ENCODE measurements around the gene SNX13.

Gene SNX13

DNA sequence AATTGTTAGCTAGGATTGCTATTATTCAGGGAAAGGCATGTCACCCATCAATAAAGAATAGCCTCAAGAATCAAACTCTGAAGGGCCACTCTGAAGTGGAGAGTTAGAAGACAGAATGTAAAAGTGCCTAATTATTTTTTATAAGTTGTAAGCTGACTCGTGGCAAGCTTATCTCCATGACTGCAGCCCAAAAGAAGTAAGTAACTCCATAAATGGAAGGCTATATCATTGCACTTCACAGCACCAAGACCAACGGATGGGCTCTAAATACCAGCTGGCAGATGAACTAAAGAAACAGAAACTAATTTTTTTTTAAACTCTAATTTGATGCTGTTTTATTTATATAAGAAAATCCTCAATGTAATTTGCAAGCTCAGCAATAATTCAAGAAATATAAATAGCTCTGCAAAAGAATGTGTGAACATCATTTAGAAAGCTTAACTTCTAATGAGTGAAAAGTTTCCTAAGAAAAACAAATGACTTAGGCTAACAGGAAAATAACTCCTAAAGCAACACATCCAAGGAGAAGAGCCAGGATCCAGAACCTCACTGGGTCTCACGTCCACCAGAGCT lies 165.5 kb downstream of the SNX13 start:
- ChIA-PET CTCF (interaction anchor here (0.6 kb wide), 1 partner anchor 24 kb away, joined by 3 read pairs; no protein-coding TSS in a partner anchor), POLR2A (no interaction called here)
- DNase-seq = peak in 2 of 3 donors; percentile 31 to 36
- H3K36me3 ChIP-seq (ENCODE audit: control insufficient read depth in 4 of 4, insufficient read depth in 4 of 4, low read length in 3 of 4) = no peaks in the 10 kb centered on the region
- WGBS (ENCODE audit: insufficient coverage) = 95% methylated on average over 2 of the region's 3 CpGs
- H3K9me3 ChIP-seq (ENCODE audit: control extremely low read depth in 1 of 5, control insufficient read depth in 4 of 5, insufficient read depth in 2 of 5, low read depth in 1 of 5, low read length in 4 of 5) = no peaks in the 10 kb centered on the region
- peaks cover 3 to 20% (median 7%) of the 10 kb centered on the region in 4 experiments for H3K4me1 ChIP-seq (ENCODE audit: control extremely low read depth in 1 of 4, control insufficient read depth in 4 of 4, insufficient read depth in 4 of 4, low read length in 3 of 4)
- no peak overlapping the region for H3K27ac ChIP-seq (ENCODE audit: insufficient read depth in 1 of 2, low read depth in 1 of 2, low read length in 2 of 2, poor library complexity in 1 of 2, severe bottlenecking in 2 of 2)
- no peaks in the 10 kb centered on the region for H3K27me3 ChIP-seq (replicated peaks in 2 of 5; ENCODE audit: control insufficient read depth in 4 of 5, insufficient read depth in 5 of 5, low read length in 4 of 5)
- no peak overlapping the region for H3K4me3 ChIP-seq (ENCODE audit: control insufficient read depth in 1 of 7, extremely low read depth in 1 of 7, insufficient read depth in 4 of 7, low read depth in 2 of 7, low read length in 6 of 7)

DNA sequence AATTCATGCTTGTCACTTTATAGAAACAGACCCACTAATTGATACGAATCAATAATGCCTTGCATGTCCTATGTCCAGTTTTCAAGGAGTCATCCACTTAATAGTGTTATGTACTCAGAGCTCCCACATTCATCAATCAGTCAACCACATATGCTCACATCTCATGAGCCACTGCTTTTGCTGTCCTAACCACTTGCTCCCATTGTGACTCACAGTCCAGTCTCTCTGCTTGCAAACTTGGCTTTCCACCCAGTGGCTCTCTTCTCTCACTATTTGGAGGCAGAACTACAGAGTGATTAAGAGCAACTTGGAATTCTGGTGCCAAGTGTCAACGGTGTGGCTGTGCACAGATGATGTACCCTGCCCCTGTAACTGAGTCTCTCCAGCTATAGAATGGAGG lies 166.0 kb downstream of the SNX13 start:
- ChIA-PET POLR2A (no interaction called here), CTCF (no interaction called here)
- no peak overlapping the region for H3K4me3 ChIP-seq (ENCODE audit: control insufficient read depth in 1 of 7, extremely low read depth in 1 of 7, insufficient read depth in 4 of 7, low read depth in 2 of 7, low read length in 6 of 7)
- DNase-seq = peak in 1 of 3 donors; percentile 6
- no peaks in the 10 kb centered on the region for H3K27me3 ChIP-seq (replicated peaks in 2 of 5; ENCODE audit: control insufficient read depth in 4 of 5, insufficient read depth in 5 of 5, low read length in 4 of 5)
- no peak overlapping the region for H3K27ac ChIP-seq (ENCODE audit: insufficient read depth in 1 of 2, low read depth in 1 of 2, low read length in 2 of 2, poor library complexity in 1 of 2, severe bottlenecking in 2 of 2)
- WGBS (ENCODE audit: insufficient coverage) = 100% methylated on average over 2 of the region's 2 CpGs
- peaks cover 3 to 21% (median 7%) of the 10 kb centered on the region in 4 experiments for H3K4me1 ChIP-seq (ENCODE audit: control extremely low read depth in 1 of 4, control insufficient read depth in 4 of 4, insufficient read depth in 4 of 4, low read length in 3 of 4)
- no peaks in the 10 kb centered on the region for H3K9me3 ChIP-seq (ENCODE audit: control extremely low read depth in 1 of 5, control insufficient read depth in 4 of 5, insufficient read depth in 2 of 5, low read depth in 1 of 5, low read length in 4 of 5)
- no peaks in the 10 kb centered on the region for H3K36me3 ChIP-seq (ENCODE audit: control insufficient read depth in 4 of 4, insufficient read depth in 4 of 4, low read length in 3 of 4)

DNA sequence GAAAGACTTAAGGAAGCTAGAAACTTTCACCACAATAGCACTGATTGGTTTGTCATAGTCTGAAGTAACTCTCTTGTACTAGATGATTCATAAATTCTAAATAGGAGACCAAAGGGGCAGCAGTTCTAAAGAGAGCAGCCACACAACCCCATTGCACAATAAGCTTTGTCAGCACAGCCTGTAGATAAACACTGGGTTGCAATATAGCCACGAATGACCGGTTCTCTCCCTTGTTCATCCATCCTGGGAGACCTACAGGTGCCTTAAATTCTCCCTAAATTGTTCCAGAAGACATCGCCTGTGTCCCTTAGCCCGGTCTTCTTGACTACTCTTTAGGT lies 167.0 kb downstream of the SNX13 start:
- ChIA-PET CTCF (interaction anchor here (0.5 to 1.7 kb wide), 4 partner anchors 9 to 382 kb away, joined by 3 to 5 read pairs (median 4); no protein-coding TSS in a partner anchor), POLR2A (no interaction called here)
- Histone ChIP-seq H3K27me3 (replicated peaks in 2 of 5; ENCODE audit: control insufficient read depth in 4 of 5, insufficient read depth in 5 of 5, low read length in 4 of 5) (no peaks in the 10 kb centered on the region), H3K4me1 (ENCODE audit: control extremely low read depth in 1 of 4, control insufficient read depth in 4 of 4, insufficient read depth in 4 of 4, low read length in 3 of 4) (peaks cover 3 to 21% (median 7%) of the 10 kb centered on the region in 4 experiments), H3K27ac (ENCODE audit: insufficient read depth in 1 of 2, low read depth in 1 of 2, low read length in 2 of 2, poor library complexity in 1 of 2, severe bottlenecking in 2 of 2) (no peak overlapping the region), H3K4me3 (ENCODE audit: control insufficient read depth in 1 of 7, extremely low read depth in 1 of 7, insufficient read depth in 4 of 7, low read depth in 2 of 7, low read length in 6 of 7) (no peak overlapping the region), H3K9me3 (ENCODE audit: control extremely low read depth in 1 of 5, control insufficient read depth in 4 of 5, insufficient read depth in 2 of 5, low read depth in 1 of 5, low read length in 4 of 5) (no peaks in the 10 kb centered on the region), H3K36me3 (ENCODE audit: control insufficient read depth in 4 of 4, insufficient read depth in 4 of 4, low read length in 3 of 4) (no peaks in the 10 kb centered on the region)
- peak in 2 of 3 donors; percentile 39 to 40 for DNase-seq
- WGBS (ENCODE audit: insufficient coverage) = 100% methylated on average over 4 of the region's 4 CpGs

DNA sequence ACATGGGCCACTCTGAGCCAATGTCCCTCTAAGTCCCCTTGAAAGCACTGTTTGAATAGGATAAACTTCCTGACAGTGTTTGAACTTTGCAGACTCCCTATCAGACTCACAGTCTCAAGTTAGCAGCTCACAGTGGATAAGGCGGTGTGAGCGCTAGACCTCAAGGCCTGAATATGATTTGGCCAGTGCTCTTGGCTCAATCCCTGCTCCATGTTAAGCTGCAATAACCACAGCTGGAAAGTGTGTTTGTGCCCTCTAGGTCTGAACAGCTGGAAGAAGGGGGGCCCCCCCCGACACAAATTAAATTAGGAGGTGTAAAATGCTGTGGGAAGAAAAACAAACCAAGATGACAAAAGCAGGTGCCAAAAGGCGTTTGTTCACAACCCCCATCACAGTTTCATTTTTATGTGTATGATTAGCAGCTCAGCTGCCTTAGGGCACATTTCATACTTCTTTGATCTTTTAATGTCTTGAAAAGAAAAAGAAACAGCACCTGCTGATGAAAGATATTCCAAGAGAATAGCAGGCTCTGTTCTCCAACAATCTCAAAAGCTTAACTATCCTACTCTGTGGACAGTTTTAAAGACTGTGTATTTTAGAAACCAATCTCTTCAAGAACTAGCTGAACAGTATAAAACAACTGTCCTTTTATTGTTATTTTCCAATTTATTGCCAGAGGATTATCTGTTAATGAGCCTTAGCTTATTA lies 167.6 kb downstream of the SNX13 start:
- peaks cover 3 to 21% (median 7%) of the 10 kb centered on the region in 4 experiments for H3K4me1 ChIP-seq (ENCODE audit: control extremely low read depth in 1 of 4, control insufficient read depth in 4 of 4, insufficient read depth in 4 of 4, low read length in 3 of 4)
- H3K9me3 ChIP-seq (ENCODE audit: control extremely low read depth in 1 of 5, control insufficient read depth in 4 of 5, insufficient read depth in 2 of 5, low read depth in 1 of 5, low read length in 4 of 5) = no peaks in the 10 kb centered on the region
- DNase-seq = no peak
- 93% methylated on average over 2 of the region's 4 CpGs for WGBS (ENCODE audit: insufficient coverage)
- H3K27me3 ChIP-seq (replicated peaks in 2 of 5; ENCODE audit: control insufficient read depth in 4 of 5, insufficient read depth in 5 of 5, low read length in 4 of 5) = no peaks in the 10 kb centered on the region
- CTCF ChIA-PET = interaction anchor here (0.5 to 1.7 kb wide), 6 partner anchors 10 to 382 kb away, joined by 3 to 5 read pairs (median 3); no protein-coding TSS in a partner anchor
- no peak overlapping the region for H3K4me3 ChIP-seq (ENCODE audit: control insufficient read depth in 1 of 7, extremely low read depth in 1 of 7, insufficient read depth in 4 of 7, low read depth in 2 of 7, low read length in 6 of 7)
- H3K36me3 ChIP-seq (ENCODE audit: control insufficient read depth in 4 of 4, insufficient read depth in 4 of 4, low read length in 3 of 4) = no peaks in the 10 kb centered on the region
- POLR2A ChIA-PET = interaction anchor here (0.6 to 0.7 kb wide), 2 partner anchors 38 to 844 kb away, joined by 3 to 4 read pairs; no protein-coding TSS in a partner anchor
- no peak overlapping the region for H3K27ac ChIP-seq (ENCODE audit: insufficient read depth in 1 of 2, low read depth in 1 of 2, low read length in 2 of 2, poor library complexity in 1 of 2, severe bottlenecking in 2 of 2)

DNA sequence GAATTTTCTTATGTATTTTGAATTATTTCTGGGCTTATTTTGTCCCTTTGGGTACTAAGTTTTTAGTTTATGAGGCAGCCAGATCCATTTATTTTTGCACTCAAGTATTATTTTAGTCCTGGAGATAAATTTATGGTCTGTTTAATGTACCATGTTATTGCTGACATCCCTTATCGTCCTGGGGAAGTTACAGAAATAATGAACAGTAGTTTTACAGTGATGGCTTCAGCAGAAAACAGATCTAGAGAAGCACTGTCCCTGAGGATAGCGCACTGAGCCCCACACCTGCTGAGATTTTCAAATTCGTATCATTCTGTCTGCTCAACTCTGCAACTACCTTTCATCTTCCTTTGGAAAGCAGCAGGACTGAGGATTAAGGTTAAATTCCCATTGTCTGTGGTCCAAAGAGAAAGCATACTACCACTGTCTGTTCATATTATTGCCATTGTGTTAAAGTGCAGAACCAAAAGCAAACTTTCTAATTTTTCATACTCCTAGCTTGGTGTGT lies 168.3 kb downstream of the SNX13 start:
- no peak overlapping the region for H3K4me3 ChIP-seq (ENCODE audit: control insufficient read depth in 1 of 7, extremely low read depth in 1 of 7, insufficient read depth in 4 of 7, low read depth in 2 of 7, low read length in 6 of 7)
- CTCF ChIA-PET = interaction anchor here (0.8 to 1.7 kb wide), 4 partner anchors 11 to 89 kb away, joined by 3 to 5 read pairs (median 4); no protein-coding TSS in a partner anchor
- DNase-seq = no peak
- peaks cover 3 to 21% (median 7%) of the 10 kb centered on the region in 4 experiments for H3K4me1 ChIP-seq (ENCODE audit: control extremely low read depth in 1 of 4, control insufficient read depth in 4 of 4, insufficient read depth in 4 of 4, low read length in 3 of 4)
- no peaks in the 10 kb centered on the region for H3K36me3 ChIP-seq (ENCODE audit: control insufficient read depth in 4 of 4, insufficient read depth in 4 of 4, low read length in 3 of 4)
- H3K27me3 ChIP-seq (replicated peaks in 2 of 5; ENCODE audit: control insufficient read depth in 4 of 5, insufficient read depth in 5 of 5, low read length in 4 of 5) = no peaks in the 10 kb centered on the region
- H3K27ac ChIP-seq (ENCODE audit: insufficient read depth in 1 of 2, low read depth in 1 of 2, low read length in 2 of 2, poor library complexity in 1 of 2, severe bottlenecking in 2 of 2) = no peak overlapping the region
- POLR2A ChIA-PET = interaction anchor here (0.6 to 0.7 kb wide), 2 partner anchors 38 to 845 kb away, joined by 3 to 4 read pairs; no protein-coding TSS in a partner anchor
- no peaks in the 10 kb centered on the region for H3K9me3 ChIP-seq (ENCODE audit: control extremely low read depth in 1 of 5, control insufficient read depth in 4 of 5, insufficient read depth in 2 of 5, low read depth in 1 of 5, low read length in 4 of 5)
- WGBS (ENCODE audit: insufficient coverage) = 94% methylated on average over 2 of the region's 3 CpGs

DNA sequence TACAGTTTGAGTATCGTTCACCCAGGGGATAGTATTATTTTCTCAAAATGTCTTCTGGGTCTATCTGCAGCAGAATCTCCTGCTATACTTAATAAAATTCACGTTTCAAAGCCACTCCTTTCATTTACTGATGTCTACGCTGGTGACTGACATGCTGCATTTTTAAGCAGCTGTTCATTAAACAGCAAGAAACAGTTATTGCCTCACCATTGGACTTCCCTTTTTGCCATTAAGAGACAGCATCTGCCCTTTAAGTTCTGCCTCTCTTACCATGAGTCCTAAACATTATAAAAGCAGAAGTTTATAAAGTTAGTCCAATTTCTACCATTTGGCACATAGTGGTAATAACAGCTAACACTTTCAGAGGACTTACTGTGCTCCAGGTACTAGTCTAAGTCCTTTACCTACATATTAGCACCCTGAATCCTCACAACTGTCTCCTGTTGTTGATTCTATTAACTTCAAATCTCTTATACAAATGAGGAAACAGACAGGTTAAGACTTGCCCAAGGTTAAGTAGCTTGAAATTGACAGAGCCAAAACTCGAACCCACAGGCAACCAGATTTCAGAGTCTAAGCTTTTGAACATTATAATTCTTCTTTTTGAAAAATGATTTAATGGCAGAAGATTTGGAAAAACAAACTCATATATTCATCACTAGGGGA lies 169.5 kb downstream of the SNX13 start:
- ChIA-PET CTCF (interaction anchor here (0.9 to 2.5 kb wide), 17 partner anchors 10 to 580 kb away, joined by 3 to 10 read pairs (median 4); no protein-coding TSS in a partner anchor), POLR2A (no interaction called here)
- peak overlapping the region in 2 of 7 experiments; percentile 4 to 47 for H3K4me3 ChIP-seq (ENCODE audit: control insufficient read depth in 1 of 7, extremely low read depth in 1 of 7, insufficient read depth in 4 of 7, low read depth in 2 of 7, low read length in 6 of 7)
- WGBS (ENCODE audit: insufficient coverage) = 38% methylated on average over 3 of the region's 4 CpGs
- H3K9me3 ChIP-seq (ENCODE audit: control extremely low read depth in 1 of 5, control insufficient read depth in 4 of 5, insufficient read depth in 2 of 5, low read depth in 1 of 5, low read length in 4 of 5) = no peaks in the 10 kb centered on the region
- H3K36me3 ChIP-seq (ENCODE audit: control insufficient read depth in 4 of 4, insufficient read depth in 4 of 4, low read length in 3 of 4) = no peaks in the 10 kb centered on the region
- H3K27me3 ChIP-seq (replicated peaks in 2 of 5; ENCODE audit: control insufficient read depth in 4 of 5, insufficient read depth in 5 of 5, low read length in 4 of 5) = no peaks in the 10 kb centered on the region
- peak; percentile 47 to 94 (median 89) for DNase-seq
- H3K27ac ChIP-seq (ENCODE audit: insufficient read depth in 1 of 2, low read depth in 1 of 2, low read length in 2 of 2, poor library complexity in 1 of 2, severe bottlenecking in 2 of 2) = no peak overlapping the region
- peaks cover 3 to 21% (median 7%) of the 10 kb centered on the region in 4 experiments for H3K4me1 ChIP-seq (ENCODE audit: control extremely low read depth in 1 of 4, control insufficient read depth in 4 of 4, insufficient read depth in 4 of 4, low read length in 3 of 4)

All from common myeloid progenitor, CD34-positive (primary cell).